Esophagus muscularis mucosa (tissue), 3 donors: ENCODE measurements around the gene CDHR5.

Source experiments
- POLR2A ChIP-seq: fragments of 450-650 bp; IDR thresholded peaks from one replicate; pipeline ENCODE4 v1.6.1; 2017; ENCODE audit warnings: antibody characterized with exemption, moderate library complexity, mild to moderate bottlenecking, low read depth
- TF ChIP-seq, protein P1 (sequence below), 3 experiments: fragments of 200-600 bp in 2 of 3; fragments of 450-650 bp in 1 of 3; sonication (generic) in 2 of 3; IDR thresholded peaks; one replicate each; pipeline ENCODE4 v1.5.1; 2017 to 2019; ENCODE audit warnings: antibody characterized with exemption in 3 of 3, mild to moderate bottlenecking in 2 of 3, moderate library complexity in 1 of 3

DNA sequence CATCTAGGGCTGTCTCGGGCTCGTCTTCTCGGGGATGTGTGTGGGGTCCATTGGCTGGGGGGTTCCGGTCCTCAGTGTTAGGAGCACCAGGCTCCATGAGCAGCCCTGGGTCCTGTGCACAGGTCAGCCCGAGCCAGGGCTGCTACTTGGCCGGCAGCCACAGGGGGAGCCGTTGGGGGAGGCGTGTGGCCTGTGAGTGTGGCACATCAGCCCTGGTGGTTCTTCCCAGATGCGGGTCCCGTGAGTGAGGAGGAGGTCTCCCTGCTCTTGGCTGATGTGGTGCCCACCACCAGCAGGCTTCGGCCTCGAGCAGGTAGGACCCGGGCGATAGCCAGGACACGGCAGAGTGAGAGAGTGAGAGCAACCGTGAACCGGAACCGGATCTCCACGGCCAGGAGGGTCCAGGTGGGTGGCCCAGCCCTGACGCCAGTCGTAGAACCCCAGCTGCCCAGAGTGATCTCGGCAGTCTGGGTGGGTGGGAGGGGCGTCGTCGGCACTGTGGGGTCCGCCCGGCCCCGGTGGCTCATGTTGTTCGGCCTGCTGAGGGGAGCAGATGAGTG lies 27.5 kb downstream of the CDHR5 start:
- TF ChIP-seq, protein P1, sequence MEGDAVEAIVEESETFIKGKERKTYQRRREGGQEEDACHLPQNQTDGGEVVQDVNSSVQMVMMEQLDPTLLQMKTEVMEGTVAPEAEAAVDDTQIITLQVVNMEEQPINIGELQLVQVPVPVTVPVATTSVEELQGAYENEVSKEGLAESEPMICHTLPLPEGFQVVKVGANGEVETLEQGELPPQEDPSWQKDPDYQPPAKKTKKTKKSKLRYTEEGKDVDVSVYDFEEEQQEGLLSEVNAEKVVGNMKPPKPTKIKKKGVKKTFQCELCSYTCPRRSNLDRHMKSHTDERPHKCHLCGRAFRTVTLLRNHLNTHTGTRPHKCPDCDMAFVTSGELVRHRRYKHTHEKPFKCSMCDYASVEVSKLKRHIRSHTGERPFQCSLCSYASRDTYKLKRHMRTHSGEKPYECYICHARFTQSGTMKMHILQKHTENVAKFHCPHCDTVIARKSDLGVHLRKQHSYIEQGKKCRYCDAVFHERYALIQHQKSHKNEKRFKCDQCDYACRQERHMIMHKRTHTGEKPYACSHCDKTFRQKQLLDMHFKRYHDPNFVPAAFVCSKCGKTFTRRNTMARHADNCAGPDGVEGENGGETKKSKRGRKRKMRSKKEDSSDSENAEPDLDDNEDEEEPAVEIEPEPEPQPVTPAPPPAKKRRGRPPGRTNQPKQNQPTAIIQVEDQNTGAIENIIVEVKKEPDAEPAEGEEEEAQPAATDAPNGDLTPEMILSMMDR (IDR thresholded peaks at IDR 0.05) = no peak
- no peak for TF ChIP-seq POLR2A
